ENCODE results near the gene CCDC18.
A peak's percentile ranks its signal among the peaks of the same experiment; 100 is the strongest.
"Not testable (repeated sequence)": the region's sequence is repeated elsewhere in the genome, so short reads cannot be mapped to it uniquely, and the experiment has no call there.

Gene CCDC18

GRCh38 chr1:93178418-93178817 lies 2.1 kb upstream of the CCDC18 start:
- no peak for DNase-seq

- DNase-seq, result peak; percentile 86
These were observed 420 bp upstream of the CCDC18 start, which contains the start of gene TMED5 for GRCh38 chr1:93179886-93180722. Gene TMED5 (minus strand): TSS chr1:93180413. CDS start chr1:93180242, 171 bp downstream.

- DNase-seq, result no peak
These were observed 6.1 kb downstream of the CCDC18 start for GRCh38 chr1:93186667-93187066.

GRCh38 chr1:93190432-93190831 lies 9.9 kb downstream of the CCDC18 start:
- no peak for DNase-seq

GRCh38 chr1:93194231-93194990 lies 13.9 kb downstream of the CCDC18 start:
- no peak for DNase-seq

GRCh38 chr1:93196591-93196990 lies 16.1 kb downstream of the CCDC18 start:
- no peak for DNase-seq

GRCh38 chr1:93199150-93199549 lies 18.6 kb downstream of the CCDC18 start:
- no peak for DNase-seq

- DNase-seq, result no peak
These were observed 19.6 kb downstream of the CCDC18 start for GRCh38 chr1:93200086-93200620.

GRCh38 chr1:93200714-93201113 lies 20.2 kb downstream of the CCDC18 start:
- DNase-seq, result no peak

GRCh38 chr1:93205892-93206566 lies 25.5 kb downstream of the CCDC18 start:
- DNase-seq, result no peak

GRCh38 chr1:93206567-93206954 lies 26.0 kb downstream of the CCDC18 start:
- DNase-seq, result no peak

- DNase-seq, result no peak
These were observed 26.7 kb downstream of the CCDC18 start for GRCh38 chr1:93207211-93207610.

GRCh38 chr1:93215322-93215721 lies 34.8 kb downstream of the CCDC18 start:
- DNase-seq, result no peak

GRCh38 chr1:93219443-93219842 lies 38.9 kb downstream of the CCDC18 start:
- DNase-seq, result no peak

- DNase-seq, result not testable (repeated sequence)
These were observed 40.2 kb downstream of the CCDC18 start for GRCh38 chr1:93220716-93221115.

- no peak for DNase-seq
These were observed 41.4 kb downstream of the CCDC18 start for GRCh38 chr1:93221913-93222312.

- no peak for DNase-seq
These were observed 42.6 kb downstream of the CCDC18 start for GRCh38 chr1:93223023-93223675.

GRCh38 chr1:93235261-93235660 lies 54.7 kb downstream of the CCDC18 start:
- DNase-seq, result no peak

GRCh38 chr1:93237021-93237420 lies 56.5 kb downstream of the CCDC18 start:
- DNase-seq, result no peak

- DNase-seq, result no peak
These were observed 57.9 kb downstream of the CCDC18 start for GRCh38 chr1:93238425-93238824.

GRCh38 chr1:93239863-93240262 lies 59.3 kb downstream of the CCDC18 start:
- DNase-seq, result no peak

GRCh38 chr1:93243233-93243632 lies 62.7 kb downstream of the CCDC18 start:
- not testable (repeated sequence) for DNase-seq
